ENCODE data around the gene TTC28. TPM values are rescaled to one million over a fixed set of nuclear protein-coding genes. Genes with fewer than 3 reads are reported as not detected.

Gene TTC28
- total and polyA plus RNA-seq, 2 donors (not counting 3 experiments of a cell fraction or from before 2014, with no cell fraction given): 16.5 to 51.1 TPM

GRCh38 chr22:28379951-28380350, 299.7 kb downstream of the TTC28 start:
- dilution Hi-C loops (cut with MboI; ENCODE audit: extremely low pct_ligation_motif_present, low sequenced_read_pairs): no loop called here
- Histone ChIP-seq H3K27ac (ENCODE audit: insufficient read depth, low read depth, low read length) (no peak overlapping the region), H3K9me3 (replicated peaks; ENCODE audit: control insufficient read depth, insufficient read depth, low read length) (no peaks in the 10 kb centered on the region), H4K20me1 (replicated peaks; ENCODE audit: control insufficient read depth, extremely low read depth, insufficient read depth, low read length) (peaks cover 6% of the 10 kb centered on the region), H3K36me3 (ENCODE audit: control insufficient read depth in 2 of 2, extremely low read depth in 1 of 2, insufficient read depth in 2 of 2, low read length in 2 of 2) (no peaks in the 10 kb centered on the region), H3K4me2 (ENCODE audit: insufficient read depth, low read length) (no peak overlapping the region), H3K79me2 (ENCODE audit: control insufficient read depth, insufficient read depth, low read length) (no peaks in the 10 kb centered on the region), H3K27me3 (ENCODE audit: control insufficient read depth in 2 of 2, insufficient read depth in 2 of 2, low read length in 2 of 2) (no peaks in the 10 kb centered on the region), H3K4me3 (replicated peaks in 1 of 3; ENCODE audit: insufficient read depth in 1 of 3, low read depth in 1 of 3, low read length in 3 of 3) (no peak overlapping the region), H3K4me1 (ENCODE audit: control insufficient read depth, extremely low read depth, insufficient read depth, low read length) (peaks cover 7% of the 10 kb centered on the region), H3K9ac (replicated peaks; ENCODE audit: extremely low read depth, insufficient read depth, low read length) (no peak overlapping the region), H2AFZ (ENCODE audit: low read depth, low read length) (no peak overlapping the region), H3K9me1 (replicated peaks; ENCODE audit: control insufficient read depth, extremely low read depth, insufficient read depth, low read length) (no peaks in the 10 kb centered on the region)
- FAIRE-seq (peak; percentile 33), DNase-seq (ENCODE audit: low read depth, low spot score) (no peak)
- POLR2A ChIA-PET: no interaction called here
- no TSS peak for BruUV-seq (replicated peaks)
- intact Hi-C loops (cut with micrococcal nuclease): no loop called here
- TF ChIP-seq, protein P1, sequence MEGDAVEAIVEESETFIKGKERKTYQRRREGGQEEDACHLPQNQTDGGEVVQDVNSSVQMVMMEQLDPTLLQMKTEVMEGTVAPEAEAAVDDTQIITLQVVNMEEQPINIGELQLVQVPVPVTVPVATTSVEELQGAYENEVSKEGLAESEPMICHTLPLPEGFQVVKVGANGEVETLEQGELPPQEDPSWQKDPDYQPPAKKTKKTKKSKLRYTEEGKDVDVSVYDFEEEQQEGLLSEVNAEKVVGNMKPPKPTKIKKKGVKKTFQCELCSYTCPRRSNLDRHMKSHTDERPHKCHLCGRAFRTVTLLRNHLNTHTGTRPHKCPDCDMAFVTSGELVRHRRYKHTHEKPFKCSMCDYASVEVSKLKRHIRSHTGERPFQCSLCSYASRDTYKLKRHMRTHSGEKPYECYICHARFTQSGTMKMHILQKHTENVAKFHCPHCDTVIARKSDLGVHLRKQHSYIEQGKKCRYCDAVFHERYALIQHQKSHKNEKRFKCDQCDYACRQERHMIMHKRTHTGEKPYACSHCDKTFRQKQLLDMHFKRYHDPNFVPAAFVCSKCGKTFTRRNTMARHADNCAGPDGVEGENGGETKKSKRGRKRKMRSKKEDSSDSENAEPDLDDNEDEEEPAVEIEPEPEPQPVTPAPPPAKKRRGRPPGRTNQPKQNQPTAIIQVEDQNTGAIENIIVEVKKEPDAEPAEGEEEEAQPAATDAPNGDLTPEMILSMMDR (IDR thresholded peaks at IDR 0.05; ENCODE audit: extremely low read depth in 1 of 2, insufficient read depth in 1 of 2, low read depth in 1 of 2, low read length in 2 of 2): no peak
- TF ChIP-seq GATA2 (IDR thresholded peaks at IDR 0.05; ENCODE audit: insufficient read depth, insufficient read length, low read depth, low read length) (no peak), POLR2AphosphoS5 (IDR thresholded peaks at IDR 0.05; ENCODE audit: insufficient read depth, low read depth, low read length) (no peak), EZH2 (IDR thresholded peaks at IDR 0.05; ENCODE audit: borderline replicate concordance, low read depth, low read length, severe bottlenecking) (no peak), MYC (IDR thresholded peaks at IDR 0.05; ENCODE audit: low read depth, low read length) (no peak), FOS (IDR thresholded peaks at IDR 0.05; ENCODE audit: borderline replicate concordance, insufficient read depth, low read length) (no peak), POLR2A (IDR thresholded peaks at IDR 0.05; ENCODE audit: low read depth, low read length) (no peak), MAX (IDR thresholded peaks at IDR 0.05; ENCODE audit: insufficient read depth, insufficient read length) (no peak), JUN (IDR thresholded peaks at IDR 0.05; ENCODE audit: borderline replicate concordance, insufficient read depth, insufficient read length, low read depth) (no peak)
- CTCF ChIA-PET: interaction anchor here (0.8 to 1.0 kb wide), 2 partner anchors 14 to 17 kb away, joined by 3 read pairs; no protein-coding TSS in a partner anchor

Data from endothelial cell of umbilical vein (primary cell).